Activated CD8-positive, alpha-beta T cell treated with anti-CD3 and anti-CD28 coated beads, Interleukin-2, amount 10 ng/mL, durations not matched to agents 7 days and 5 days (primary cell): ENCODE measurements around the gene ANGPTL7. TPM values are rescaled to one million over a fixed set of nuclear protein-coding genes. Genes with fewer than 3 reads are reported as not detected.

Experiments used
- ATAC-seq: fragments of 150-1000 bp; cut with Tn5 transposase; one replicate; pipeline ENCODE4 v1.10.0; 2021; ENCODE audit warnings: moderate library complexity
- CTCF ChIA-PET: fragments of 350-600 bp; sonication (Branson Sonifier 250); formaldehyde crosslinking; loops from one replicate; lab custom pipeline; 2021; ENCODE audit warnings: antibody characterized with exemption; lab: Charles Lee
- POLR2A ChIA-PET: fragments of 350-600 bp; sonication (Branson Sonifier 250); formaldehyde crosslinking; loops from one replicate; lab custom pipeline; 2021; ENCODE audit warnings: antibody characterized with exemption; lab: Charles Lee
- DNase-seq: peaks from one replicate; pipeline ENCODE4 v3.0.0-alpha.2; 2020
- H3K27ac Mint-ChIP-seq: one replicate; pipeline ENCODE4 v1.8.0; 2021; ENCODE audit warnings: mild to moderate bottlenecking, mixed read lengths
- H3K27me3 Mint-ChIP-seq: one replicate; pipeline ENCODE4 v1.8.0; 2021; ENCODE audit warnings: low read depth, mixed read lengths
- H3K36me3 Mint-ChIP-seq: one replicate; pipeline ENCODE4 v1.8.0; 2021; ENCODE audit warnings: low read depth, mixed read lengths
- H3K4me1 Mint-ChIP-seq: one replicate; pipeline ENCODE4 v1.8.0; 2021; ENCODE audit warnings: low read depth, mixed read lengths
- H3K4me3 Mint-ChIP-seq: one replicate; pipeline ENCODE4 v1.8.0; 2021; ENCODE audit warnings: mild to moderate bottlenecking, mixed read lengths
- H3K9me3 Mint-ChIP-seq: one replicate; pipeline ENCODE4 v1.8.0; 2022; ENCODE audit warnings: mixed read lengths; ENCODE audit not compliant: insufficient read depth
- total RNA-seq, 2 experiments: library from RNA; stranded (reverse); gene quantifications; one replicate each; pipeline ENCODE4 v1.2.3, GENCODE V29; 2021

Gene ANGPTL7
- total RNA-seq, 2 experiments from 2014 or later = not detected

DNA sequence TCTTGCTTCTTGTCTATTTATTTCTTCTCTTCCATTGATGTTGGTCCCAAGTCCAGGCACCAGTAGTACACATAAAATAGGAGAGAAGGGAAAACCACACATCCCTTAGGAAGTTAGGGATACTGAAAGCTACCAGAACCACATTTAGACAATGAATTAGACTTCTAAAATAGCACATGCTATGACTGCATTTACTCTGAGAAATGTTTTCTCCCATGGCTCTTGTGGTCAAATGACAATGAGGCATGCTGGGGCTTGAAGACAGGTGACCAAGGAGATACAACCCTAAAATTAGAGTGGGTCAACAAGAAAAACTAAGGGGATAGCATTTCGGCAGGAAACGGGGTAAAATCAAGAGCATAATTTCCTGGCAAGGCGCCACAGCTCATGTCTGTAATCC lies 56.1 kb downstream of the ANGPTL7 start:
- ChIA-PET POLR2A (no interaction called here), CTCF (interaction anchor here (0.9 to 1.8 kb wide), 2 partner anchors 208 to 401 kb away, joined by 3 to 9 read pairs; no protein-coding TSS in a partner anchor)
- H3K36me3 Mint-ChIP-seq = peaks cover 37% of the 10 kb centered on the region
- H3K9me3 Mint-ChIP-seq = no peaks in the 10 kb centered on the region
- peaks cover 2% of the 10 kb centered on the region for H3K4me1 Mint-ChIP-seq
- H3K27ac Mint-ChIP-seq = no peak overlapping the region
- no peak overlapping the region for H3K4me3 Mint-ChIP-seq
- DNase-seq = no peak
- no peaks in the 10 kb centered on the region for H3K27me3 Mint-ChIP-seq
- no peak for ATAC-seq

Other genes with a start within 250 kb of the ANGPTL7 start
- 100 to 1,000 TPM; 175 to 178 TPM for gene TARDBP, start 176.7 kb upstream of the ANGPTL7 start, total RNA-seq
- gene MASP2, start 142.1 kb upstream of the ANGPTL7 start, total RNA-seq = under 1 TPM in 1 of 2 experiments, not detected in 1; 0.21 TPM
- 100 to 1,000 TPM; 146 to 154 TPM for gene SRM, start 129.3 kb upstream of the ANGPTL7 start, total RNA-seq
- gene EXOSC10, start 89.5 kb upstream of the ANGPTL7 start, total RNA-seq = 10 to 100 TPM; 86.1 to 89.8 TPM
- gene MTOR, start 73.2 kb downstream of the ANGPTL7 start, total RNA-seq = 10 to 100 TPM; 55.9 to 57.5 TPM
- 10 to 100 TPM; 30.8 to 33.7 TPM for gene UBIAD1, start 83.8 kb downstream of the ANGPTL7 start, total RNA-seq